GM23338 (cell line): ENCODE results near the gene LAMA4. TPM values are rescaled to one million over a fixed set of nuclear protein-coding genes. Genes with fewer than 3 reads are reported as not detected.

ENCODE experiments used
- ATAC-seq: fragments of 200-7000 bp; cut with Tn5 transposase; 3 replicates; pipeline ENCODE4 v1.9.1; 2020
- DNase-seq: peaks from one replicate; pipeline ENCODE4 v3.0.0-alpha.2; 2015; ENCODE audit warnings: low spot score
- H2AFZ ChIP-seq: fragments of 200-600 bp; sonication (generic); 2 replicates; pipeline ENCODE4 v1.8.0; 2016; ENCODE audit warnings: antibody characterized with exemption, mild to moderate bottlenecking, moderate library complexity
- H3F3A ChIP-seq: fragments of 200-600 bp; sonication (generic); replicated peaks from 2 replicates; pipeline ENCODE4 v1.8.0; 2017; ENCODE audit warnings: antibody characterized with exemption, mixed run types, low read depth
- H3K27ac ChIP-seq: fragments of 200-600 bp; sonication (generic); 2 replicates; pipeline ENCODE4 v1.6.1; 2016; ENCODE audit warnings: low read depth
- H3K27me3 ChIP-seq: fragments of 200-600 bp; sonication (generic); 2 replicates; pipeline ENCODE4 v1.8.0; 2016; ENCODE audit warnings: mild to moderate bottlenecking, mixed run types, moderate library complexity; ENCODE audit not compliant: insufficient read depth
- H3K36me3 ChIP-seq: fragments of 200-600 bp; sonication (generic); 2 replicates; pipeline ENCODE4 v1.8.0; 2016; ENCODE audit warnings: mild to moderate bottlenecking; ENCODE audit not compliant: insufficient read depth
- H3K4me1 ChIP-seq: fragments of 200-600 bp; sonication (generic); 2 replicates; pipeline ENCODE4 v1.8.0; 2016; ENCODE audit warnings: mild to moderate bottlenecking, moderate library complexity; ENCODE audit not compliant: insufficient read depth
- H3K4me2 ChIP-seq: fragments of 200-600 bp; sonication (generic); 2 replicates; pipeline ENCODE4 v1.7.1; 2017; ENCODE audit warnings: mixed run types
- H3K4me3 ChIP-seq: fragments of 200-600 bp; sonication (generic); 2 replicates; pipeline ENCODE4 v1.6.1; 2016; ENCODE audit warnings: mixed run types
- H3K79me2 ChIP-seq: fragments of 200-600 bp; sonication (generic); replicated peaks from 2 replicates; pipeline ENCODE4 v1.8.0; 2017; ENCODE audit warnings: mild to moderate bottlenecking; ENCODE audit not compliant: insufficient read depth
- H3K9me2 ChIP-seq: fragments of 200-600 bp; sonication (generic); 2 replicates; pipeline ENCODE4 v1.8.0; 2017; ENCODE audit not compliant: insufficient read depth
- H4K20me1 ChIP-seq: fragments of 200-600 bp; sonication (generic); replicated peaks from 2 replicates; pipeline ENCODE4 v1.8.0; 2017; ENCODE audit warnings: mild to moderate bottlenecking; ENCODE audit not compliant: insufficient read depth
- H3K27ac Mint-ChIP-seq: 2 replicates; pipeline ENCODE4 v1.8.0; 2020; ENCODE audit warnings: inconsistent platforms, mild to moderate bottlenecking, moderate library complexity, mixed read lengths
- H3K27me3 Mint-ChIP-seq: 3 replicates; pipeline ENCODE4 v1.8.0; 2022; ENCODE audit warnings: low read depth, mild to moderate bottlenecking, moderate library complexity, mixed read lengths, inconsistent platforms; ENCODE audit not compliant: insufficient read depth, poor library complexity
- H3K36me3 Mint-ChIP-seq: 3 replicates; pipeline ENCODE4 v1.8.0; 2021; ENCODE audit warnings: low read depth, mild to moderate bottlenecking, inconsistent platforms, moderate library complexity, mixed read lengths
- H3K4me1 Mint-ChIP-seq: 3 replicates; pipeline ENCODE4 v1.8.0; 2020; ENCODE audit warnings: mild to moderate bottlenecking, inconsistent platforms, mixed read lengths
- H3K4me3 Mint-ChIP-seq: 3 replicates; pipeline ENCODE4 v1.8.0; 2021; ENCODE audit warnings: moderate library complexity, mild to moderate bottlenecking, inconsistent platforms, mixed read lengths
- H3K9me3 Mint-ChIP-seq: 3 replicates; pipeline ENCODE4 v1.8.0; 2020; ENCODE audit warnings: moderate library complexity, mild to moderate bottlenecking, inconsistent platforms, mixed read lengths
- CREB1 ChIP-seq: fragments of 250-450 bp; sonication (Bioruptor Pico); IDR thresholded peaks from 2 replicates; pipeline ENCODE4 v1.5.0; 2020; ENCODE audit warnings: low read depth, mild to moderate bottlenecking, moderate library complexity
- CTCF ChIP-seq, 2 experiments: fragments of 200-600 bp in 1 of 2; sonication (generic) in 1 of 2; conservative IDR thresholded peaks; 2 replicates each; pipeline versions ENCODE4 v1.5.1 to v1.6.1; 2016 to 2017; ENCODE audit warnings: antibody characterized with exemption in 2 of 2, low read depth in 2 of 2, mild to moderate bottlenecking in 2 of 2, moderate library complexity in 1 of 2
- ETS1 ChIP-seq: IDR thresholded peaks from 2 replicates; pipeline ENCODE4 v1.6.1; 2016; ENCODE audit warnings: antibody characterized with exemption
- EZH2 ChIP-seq: fragments of 200-600 bp; sonication (generic); IDR thresholded peaks from one replicate; pipeline ENCODE4 v1.8.0; 2017; ENCODE audit warnings: antibody characterized with exemption, mild to moderate bottlenecking, low read depth; ENCODE audit not compliant: unreplicated experiment
- EZH2phosphoT487 ChIP-seq: fragments of 200-600 bp; sonication (generic); IDR thresholded peaks from one replicate; pipeline ENCODE4 v1.8.1; 2018; ENCODE audit warnings: antibody characterized with exemption; ENCODE audit not compliant: unreplicated experiment
- JUNB ChIP-seq: IDR thresholded peaks from one replicate; pipeline ENCODE4 v1.6.1; 2016; ENCODE audit warnings: antibody characterized with exemption; ENCODE audit not compliant: unreplicated experiment
- NANOG ChIP-seq: IDR thresholded peaks from 2 replicates; pipeline ENCODE4 v1.6.1; 2016; ENCODE audit warnings: antibody characterized with exemption, borderline replicate concordance
- POLR2AphosphoS5 ChIP-seq: IDR thresholded peaks from 2 replicates; pipeline ENCODE4 v1.6.1; 2016; ENCODE audit warnings: antibody characterized with exemption, low read depth
- REST ChIP-seq: IDR thresholded peaks from one replicate; pipeline ENCODE4 v1.6.1; 2018; ENCODE audit warnings: antibody characterized with exemption; ENCODE audit not compliant: unreplicated experiment
- STAT1 ChIP-seq: IDR thresholded peaks from one replicate; pipeline ENCODE4 v1.6.1; 2016; ENCODE audit warnings: antibody characterized with exemption; ENCODE audit not compliant: unreplicated experiment
- ZNF114 ChIP-seq: fragments of 250-450 bp; sonication (Bioruptor Pico); IDR thresholded peaks from 2 replicates; pipeline ENCODE4 v1.5.0; 2020; ENCODE audit warnings: mild to moderate bottlenecking, moderate library complexity
- ZNF331 ChIP-seq: fragments of 250-450 bp; sonication (Bioruptor Pico); IDR thresholded peaks from 2 replicates; pipeline ENCODE4 v1.5.0; 2020; ENCODE audit warnings: low read depth, mild to moderate bottlenecking, moderate library complexity
- ZNF462 ChIP-seq: fragments of 250-450 bp; sonication (Bioruptor Pico); IDR thresholded peaks from 2 replicates; pipeline ENCODE4 v1.5.0; 2020; ENCODE audit warnings: mild to moderate bottlenecking, moderate library complexity
- polyA plus RNA-seq: library from polyadenylated mRNA; unstranded; fragments of >200 nt; fragmentation: Nextera tagmentation; extraction: Ambion mirVana; gene quantifications from 2 replicates; pipeline ENCODE4 v1.2.1, GENCODE V29; 2016
- total RNA-seq: library from RNA; depleted of rRNA; stranded (reverse); fragments of >200 nt; shearing (Covaris generic); gene quantifications from 2 replicates; pipeline ENCODE4 v1.2.3, GENCODE V29; 2014

Gene LAMA4
- total and polyA plus RNA-seq, 2 experiments from 2014 or later: 1.7 to 2.8 TPM

GRCh38 chr6:112113431-112113830, 140.9 kb downstream of the LAMA4 start:
- H4K20me1 ChIP-seq: no peaks in the 10 kb centered on the region
- no peaks in the 10 kb centered on the region for H3K9me3 Mint-ChIP-seq
- H3K4me3 Mint-ChIP-seq: no peak overlapping the region
- no peak overlapping the region for H3K4me2 ChIP-seq
- H3K27ac Mint-ChIP-seq: no peak overlapping the region
- no peaks in the 10 kb centered on the region for H3K27me3 ChIP-seq
- H2AFZ ChIP-seq: no peak overlapping the region
- no peak overlapping the region for H3K4me3 ChIP-seq
- no peaks in the 10 kb centered on the region for H3K79me2 ChIP-seq
- no peak for ATAC-seq
- H3K36me3 ChIP-seq: no peaks in the 10 kb centered on the region
- no peak for TF ChIP-seq REST
- no peak for TF ChIP-seq ZNF462 (CRISPR knock-in tag)
- no peak for TF ChIP-seq EZH2
- TF ChIP-seq CREB1 (CRISPR knock-in tag): no peak
- TF ChIP-seq POLR2AphosphoS5: no peak
- no peak for TF ChIP-seq CTCF (conservative IDR thresholded peaks at IDR 0.05; ENCODE audit: low read depth in 2 of 2)
- no peak for TF ChIP-seq ETS1
- TF ChIP-seq JUNB: no peak
- no peak for TF ChIP-seq ZNF114
- no peak for TF ChIP-seq NANOG
- no peak for TF ChIP-seq STAT1
- TF ChIP-seq EZH2phosphoT487: no peak
- no peak for TF ChIP-seq ZNF331 (CRISPR knock-in tag)
- no peaks in the 10 kb centered on the region for H3K36me3 Mint-ChIP-seq
- no peaks in the 10 kb centered on the region for H3K27me3 Mint-ChIP-seq
- H3F3A ChIP-seq: no peaks in the 10 kb centered on the region
- no peaks in the 10 kb centered on the region for H3K9me2 ChIP-seq
- H3K4me1 ChIP-seq: no peaks in the 10 kb centered on the region
- no peak for DNase-seq
- H3K4me1 Mint-ChIP-seq: no peaks in the 10 kb centered on the region
- no peak overlapping the region for H3K27ac ChIP-seq
